SK-N-SH treated with all-trans-retinoic acid at 6 μM for 48 hours (cell line): Measurements from ENCODE around the gene USP22.

Experiments used
- ATAC-seq: fragments of 200-7000 bp; cut with Tn5 transposase; 3 replicates; pipeline ENCODE4 v1.9.1; 2020; ENCODE audit warnings: mild to moderate bottlenecking, moderate library complexity
- ARNTL ChIP-seq: fragments of 450-650 bp; formaldehyde crosslinking; IDR thresholded peaks from 2 replicates; pipeline ENCODE4 v1.5.0; 2020; ENCODE audit warnings: low read depth, mild to moderate bottlenecking, moderate library complexity, borderline replicate concordance
- CSRNP3 ChIP-seq: fragments of 250-450 bp; sonication (Bioruptor Pico); IDR thresholded peaks from 2 replicates; pipeline ENCODE4 v1.5.1; 2021; ENCODE audit warnings: mild to moderate bottlenecking, moderate library complexity
- OSR1 ChIP-seq: fragments of 250-450 bp; sonication (Bioruptor Pico); IDR thresholded peaks from 2 replicates; pipeline ENCODE4 v1.8.0; 2022; ENCODE audit warnings: moderate library complexity, mild to moderate bottlenecking, inconsistent platforms
- SNAI2 ChIP-seq: fragments of 250-450 bp; sonication (Bioruptor Pico); IDR thresholded peaks from 2 replicates; pipeline ENCODE4 v1.5.0; 2020; ENCODE audit warnings: mild to moderate bottlenecking, moderate library complexity
- ZC3H10 ChIP-seq: fragments of 250-450 bp; sonication (Bioruptor Pico); IDR thresholded peaks from 2 replicates; pipeline ENCODE4 v1.5.1; 2021; ENCODE audit warnings: mild to moderate bottlenecking, moderate library complexity
- ZFP3 ChIP-seq: fragments of 250-450 bp; sonication (Bioruptor Pico); IDR thresholded peaks from 2 replicates; pipeline ENCODE4 v1.5.0; 2020; ENCODE audit warnings: mild to moderate bottlenecking, moderate library complexity
- ZNF565 ChIP-seq: fragments of 450-650 bp; formaldehyde crosslinking; conservative IDR thresholded peaks from 2 replicates; pipeline ENCODE4 v1.5.0; 2020; ENCODE audit warnings: low read depth, mild to moderate bottlenecking, moderate library complexity
- TF ChIP-seq, protein P1 (sequence below): fragments of 250-450 bp; sonication (Bioruptor Pico); IDR thresholded peaks from 2 replicates; pipeline ENCODE4 v1.5.0; 2020; ENCODE audit warnings: mild to moderate bottlenecking, moderate library complexity

USP22 gene

GRCh38 chr17:20952183-20952582 is 90.6 kb downstream of the USP22 start:
- ATAC-seq, result no peak
- TF ChIP-seq SNAI2 (CRISPR knock-in tag) (no peak), ZFP3 (no peak), ARNTL (no peak), ZNF565 (no peak), OSR1 (CRISPR knock-in tag) (no peak), ZC3H10 (no peak), CSRNP3 (no peak)
- TF ChIP-seq, protein P1, sequence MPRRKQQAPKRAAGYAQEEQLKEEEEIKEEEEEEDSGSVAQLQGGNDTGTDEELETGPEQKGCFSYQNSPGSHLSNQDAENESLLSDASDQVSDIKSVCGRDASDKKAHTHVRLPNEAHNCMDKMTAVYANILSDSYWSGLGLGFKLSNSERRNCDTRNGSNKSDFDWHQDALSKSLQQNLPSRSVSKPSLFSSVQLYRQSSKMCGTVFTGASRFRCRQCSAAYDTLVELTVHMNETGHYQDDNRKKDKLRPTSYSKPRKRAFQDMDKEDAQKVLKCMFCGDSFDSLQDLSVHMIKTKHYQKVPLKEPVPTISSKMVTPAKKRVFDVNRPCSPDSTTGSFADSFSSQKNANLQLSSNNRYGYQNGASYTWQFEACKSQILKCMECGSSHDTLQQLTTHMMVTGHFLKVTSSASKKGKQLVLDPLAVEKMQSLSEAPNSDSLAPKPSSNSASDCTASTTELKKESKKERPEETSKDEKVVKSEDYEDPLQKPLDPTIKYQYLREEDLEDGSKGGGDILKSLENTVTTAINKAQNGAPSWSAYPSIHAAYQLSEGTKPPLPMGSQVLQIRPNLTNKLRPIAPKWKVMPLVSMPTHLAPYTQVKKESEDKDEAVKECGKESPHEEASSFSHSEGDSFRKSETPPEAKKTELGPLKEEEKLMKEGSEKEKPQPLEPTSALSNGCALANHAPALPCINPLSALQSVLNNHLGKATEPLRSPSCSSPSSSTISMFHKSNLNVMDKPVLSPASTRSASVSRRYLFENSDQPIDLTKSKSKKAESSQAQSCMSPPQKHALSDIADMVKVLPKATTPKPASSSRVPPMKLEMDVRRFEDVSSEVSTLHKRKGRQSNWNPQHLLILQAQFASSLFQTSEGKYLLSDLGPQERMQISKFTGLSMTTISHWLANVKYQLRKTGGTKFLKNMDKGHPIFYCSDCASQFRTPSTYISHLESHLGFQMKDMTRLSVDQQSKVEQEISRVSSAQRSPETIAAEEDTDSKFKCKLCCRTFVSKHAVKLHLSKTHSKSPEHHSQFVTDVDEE, result no peak
